A549 (cell line): ENCODE data around the gene DUSP9. TPM values are rescaled to one million over a fixed set of nuclear protein-coding genes. Genes with fewer than 3 reads are reported as not detected.

Source experiments
- ATAC-seq, 2 experiments: fragments of 200-7000 bp in 1 of 2; fragments of >200 bp in 1 of 2; cut with Nextera tagmentation in 1 of 2; cut with Tn5 transposase in 1 of 2; 3 replicates each; pipeline versions ENCODE4 v1.8.0 to v1.9.1; 2018 to 2020; ENCODE audit warnings: mild to moderate bottlenecking in 1 of 2, moderate library complexity in 1 of 2
- CTCF ChIA-PET: fragments of 300-600 bp; sonication (Branson Sonifier 250); formaldehyde crosslinking; extraction: SDS; loops from one replicate; lab custom pipeline; 2021; ENCODE audit warnings: antibody characterized with exemption, inconsistent platforms; lab: Yijun Ruan, JAX
- POLR2A ChIA-PET: fragments of 350-600 bp; formaldehyde crosslinking; extraction: SDS; loops from one replicate; lab custom pipeline; 2021; ENCODE audit warnings: antibody characterized with exemption, inconsistent platforms; lab: Yijun Ruan, JAX
- DNase-seq, 2 experiments: peaks; one replicate each; pipeline versions ENCODE4 v3.0.0 to v3.0.0-alpha.2; 2011 to 2016; ENCODE audit warnings: low read depth in 1 of 2, low spot score in 1 of 2
- FAIRE-seq: peaks from 2 replicates; lab custom pipeline; 2011; peaks lifted over from hg19 to GRCh38; lab: Jason Lieb, UNC
- H3K27ac ChIP-seq, 2 experiments: fragments of >200 bp; sonication (Bioruptor Twin); formaldehyde crosslinking; 3 replicates each; pipeline ENCODE4 v1.5.1; 2016 to 2017
- H3K4me1 ChIP-seq: fragments of >200 bp; sonication (Bioruptor Twin); formaldehyde crosslinking; 3 replicates; pipeline ENCODE4 v1.6.1; 2016
- H3K4me2 ChIP-seq: fragments of >200 bp; sonication (Bioruptor Twin); formaldehyde crosslinking; 3 replicates; pipeline ENCODE4 v1.6.1; 2016
- H3K4me3 ChIP-seq: fragments of >200 bp; sonication (Bioruptor Twin); formaldehyde crosslinking; 3 replicates; pipeline ENCODE4 v1.5.1; 2016
- H3K9me3 ChIP-seq: fragments of >200 bp; sonication (Bioruptor Twin); formaldehyde crosslinking; 3 replicates; pipeline ENCODE4 v1.6.1; 2016
- ATOH8 ChIP-seq: fragments of 250-450 bp; sonication (Bioruptor Pico); IDR thresholded peaks from 2 replicates; pipeline ENCODE4 v1.5.0; 2020; ENCODE audit warnings: low read depth, mild to moderate bottlenecking, moderate library complexity
- BCL3 ChIP-seq: fragments of >200 bp; sonication (Bioruptor Twin); formaldehyde crosslinking; IDR thresholded peaks from 3 replicates; pipeline ENCODE4 v1.6.1; 2016
- CBX8 ChIP-seq: fragments of 200-600 bp; sonication (generic); IDR thresholded peaks from 2 replicates; pipeline ENCODE4 v1.6.1; 2016
- CEBPB ChIP-seq, 2 experiments: fragments of >200 bp in 1 of 2; sonication (Bioruptor Twin) in 1 of 2; formaldehyde crosslinking in 1 of 2; IDR thresholded peaks; 2 replicates each; pipeline ENCODE4 v1.6.1; 2012 to 2016
- CTCF ChIP-seq: fragments of >200 bp; sonication (Bioruptor Twin); formaldehyde crosslinking; IDR thresholded peaks from 3 replicates; pipeline ENCODE4 v1.5.1; 2016
- ELK1 ChIP-seq: fragments of 150-350 bp; IDR thresholded peaks from 2 replicates; pipeline ENCODE4 v1.6.1; 2014; ENCODE audit warnings: low read depth, mild to moderate bottlenecking, low read length
- ESRRA ChIP-seq: fragments of 150-350 bp; IDR thresholded peaks from 2 replicates; pipeline ENCODE4 v1.6.1; 2014; ENCODE audit warnings: mild to moderate bottlenecking, low read length, borderline replicate concordance
- FOXS1 ChIP-seq: fragments of 250-450 bp; sonication (Bioruptor Pico); IDR thresholded peaks from 2 replicates; pipeline ENCODE4 v1.5.0; 2020; ENCODE audit warnings: mild to moderate bottlenecking, moderate library complexity
- GATA3 ChIP-seq: IDR thresholded peaks from 2 replicates; pipeline ENCODE4 v1.6.1; 2012; ENCODE audit warnings: borderline replicate concordance
- HEYL ChIP-seq: fragments of 250-450 bp; sonication (Bioruptor Pico); IDR thresholded peaks from 2 replicates; pipeline ENCODE4 v1.8.0; 2021; ENCODE audit warnings: mild to moderate bottlenecking, moderate library complexity
- JUN ChIP-seq, 2 experiments: fragments of >200 bp; sonication (Bioruptor Twin); formaldehyde crosslinking; IDR thresholded peaks; 2 replicates in 1 of 2; 3 replicates in 1 of 2; pipeline ENCODE4 v1.6.1; 2016 to 2017
- JUNB ChIP-seq: fragments of >200 bp; sonication (Bioruptor Twin); formaldehyde crosslinking; IDR thresholded peaks from 2 replicates; pipeline ENCODE4 v1.6.1; 2016
- KDM1A ChIP-seq: fragments of 200-600 bp; sonication (generic); IDR thresholded peaks from 2 replicates; pipeline ENCODE4 v1.6.1; 2016; ENCODE audit warnings: low read depth, mild to moderate bottlenecking
- NFE2L2 ChIP-seq: fragments of 150-350 bp; conservative IDR thresholded peaks from 2 replicates; pipeline ENCODE4 v1.6.1; 2014; ENCODE audit warnings: low read length
- PHF8 ChIP-seq: fragments of 200-600 bp; sonication (generic); IDR thresholded peaks from 2 replicates; pipeline ENCODE4 v1.6.1; 2016; ENCODE audit warnings: low read depth, mild to moderate bottlenecking, antibody characterized with exemption, moderate library complexity, borderline replicate concordance
- RAD21 ChIP-seq, 2 experiments: fragments of >200 bp in 1 of 2; sonication (Bioruptor Twin) in 1 of 2; formaldehyde crosslinking in 1 of 2; IDR thresholded peaks in 1 of 2; conservative IDR thresholded peaks in 1 of 2; 2 replicates in 1 of 2; 3 replicates in 1 of 2; pipeline ENCODE4 v1.6.1; 2012 to 2018; ENCODE audit warnings: inconsistent platforms in 1 of 2
- RCOR1 ChIP-seq: fragments of 150-350 bp; IDR thresholded peaks from 2 replicates; pipeline ENCODE4 v1.6.1; 2014; ENCODE audit warnings: antibody characterized with exemption, low read length, low read depth
- TFCP2L1 ChIP-seq: fragments of 250-450 bp; sonication (Bioruptor Pico); IDR thresholded peaks from 2 replicates; pipeline ENCODE4 v1.5.0; 2021; ENCODE audit warnings: mild to moderate bottlenecking
- TP53 ChIP-seq: fragments of 250-450 bp; sonication (Bioruptor Pico); IDR thresholded peaks from 2 replicates; pipeline ENCODE4 v1.5.0; 2021; ENCODE audit warnings: mild to moderate bottlenecking, moderate library complexity
- USF2 ChIP-seq: fragments of 450-650 bp; IDR thresholded peaks from 2 replicates; pipeline ENCODE4 v1.6.1; 2014; ENCODE audit warnings: antibody characterized with exemption
- ZSCAN20 ChIP-seq: fragments of 250-450 bp; sonication (Bioruptor Pico); IDR thresholded peaks from 2 replicates; pipeline ENCODE4 v1.8.0; 2022; ENCODE audit warnings: mild to moderate bottlenecking, moderate library complexity
- WGBS: methylation state at CpG from one replicate; pipeline ENCODE4 v1.1.6; 2017; ENCODE audit errors: missing lambda C conversion rate; 5-methylcytosine and 5-hydroxymethylcytosine counted together
- polyA plus RNA-seq, 4 experiments: library from polyadenylated mRNA; depleted of rRNA in 3 of 4; stranded (reverse); fragments of >200 nt; fragmentation: RNase III in 1 of 4; extraction: RNeasy Plus Mini Kit Qiagen cat#74134 plus additional on column Dnase treatment in 1 of 4; gene quantifications; 2 replicates in 3 of 4; 3 replicates in 1 of 4; pipeline ENCODE4 v1.2.3, GENCODE V29; 2011 to 2017

The DUSP9 gene
- polyA plus RNA-seq, 2 of the 4 experiments (the other 2 are of a cell fraction) = 0.75 to 1.6 TPM

GRCh38 chrX:153633607-153634180 lies 13.3 kb upstream of the DUSP9 start (continued):
- TF ChIP-seq BCL3 = no peak
- no peak for TF ChIP-seq TP53 (CRISPR knock-in tag)
- no peak for TF ChIP-seq RAD21 (conservative IDR thresholded peaks at IDR 0.05 in 1 of 2, IDR thresholded peaks at IDR 0.05 in 1 of 2)

- ChIA-PET CTCF (interaction anchor here (0.6 to 3.2 kb wide), 4 partner anchors 8 to 572 kb away, joined by 3 to 33 read pairs (median 4); partner anchors contain the start of gene DUSP9), POLR2A (no interaction called here)
- no CpG with 5 or more reads among the region's 9 CpGs for WGBS
- no peak overlapping the region for H3K4me2 ChIP-seq
- no peak overlapping the region for H3K27ac ChIP-seq
- no peaks in the 10 kb centered on the region for H3K9me3 ChIP-seq
- no peak for DNase-seq
- FAIRE-seq = no peak
- no peak overlapping the region for H3K4me3 ChIP-seq
- TF ChIP-seq RCOR1 = no peak
- TF ChIP-seq BCL3 = no peak
- no peak for TF ChIP-seq KDM1A
- TF ChIP-seq USF2 = no peak
- no peak for TF ChIP-seq CBX8
- TF ChIP-seq GATA3 = no peak
- no peak for TF ChIP-seq HEYL (CRISPR knock-in tag)
- TF ChIP-seq NFE2L2 = no peak
- no peak for TF ChIP-seq PHF8
- no peak for TF ChIP-seq ZSCAN20 (CRISPR knock-in tag)
- no peak for TF ChIP-seq CEBPB (IDR thresholded peaks at IDR 0.05)
- TF ChIP-seq FOXS1 (CRISPR knock-in tag) = no peak
- TF ChIP-seq JUNB = no peak
- TF ChIP-seq ESRRA = no peak
- TF ChIP-seq TFCP2L1 (CRISPR knock-in tag) = no peak
- TF ChIP-seq CTCF = no peak
- TF ChIP-seq ELK1 = no peak
- TF ChIP-seq ATOH8 (CRISPR knock-in tag) = no peak
- no peak for TF ChIP-seq JUN (IDR thresholded peaks at IDR 0.05)
- H3K4me1 ChIP-seq = no peaks in the 10 kb centered on the region
- ATAC-seq = no peak
Measured at GRCh38 chrX:153634236-153634635, 12.8 kb upstream of the DUSP9 start.
